GM21526 (cell line): ENCODE results near the gene TDRD1.
"Not testable (repeated sequence)": the region's sequence is repeated elsewhere in the genome, so short reads cannot be mapped to it uniquely, and the experiment has no call there.

Experiments used
- ATAC-seq: cut with Tn5 transposase; IDR thresholded peaks from one replicate; pipeline ENCODE4 v1.9.1; 2021; ENCODE audit warnings: moderate library complexity; ENCODE audit not compliant: unreplicated experiment, low FRiP score

The TDRD1 gene

DNA sequence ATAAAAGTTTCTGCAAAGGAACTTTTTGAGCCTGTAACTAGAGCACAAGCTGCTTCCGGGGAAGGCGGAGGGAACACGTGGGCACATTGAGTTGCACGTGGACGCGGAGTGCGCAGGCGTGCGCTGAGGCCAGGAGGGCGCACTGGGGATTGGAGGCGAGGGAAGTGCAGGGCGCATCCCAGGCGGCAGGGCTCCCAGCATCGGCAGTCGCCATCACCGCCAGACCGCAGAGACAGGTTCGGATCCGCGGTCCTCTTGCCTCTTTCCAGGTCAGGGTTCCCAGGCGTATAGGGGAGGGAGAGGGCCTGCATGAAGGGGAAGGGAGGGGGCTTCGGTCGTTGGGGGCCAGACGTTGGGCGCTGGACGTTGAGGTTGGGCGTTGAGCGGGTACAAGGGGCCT, at the start of gene TDRD1:
TSS of gene TDRD1 (plus strand) at position 206 of the 400 bp plus-strand sequence. CDS start 8,479 bp downstream, outside the sequence.
- no peak for ATAC-seq

DNA sequence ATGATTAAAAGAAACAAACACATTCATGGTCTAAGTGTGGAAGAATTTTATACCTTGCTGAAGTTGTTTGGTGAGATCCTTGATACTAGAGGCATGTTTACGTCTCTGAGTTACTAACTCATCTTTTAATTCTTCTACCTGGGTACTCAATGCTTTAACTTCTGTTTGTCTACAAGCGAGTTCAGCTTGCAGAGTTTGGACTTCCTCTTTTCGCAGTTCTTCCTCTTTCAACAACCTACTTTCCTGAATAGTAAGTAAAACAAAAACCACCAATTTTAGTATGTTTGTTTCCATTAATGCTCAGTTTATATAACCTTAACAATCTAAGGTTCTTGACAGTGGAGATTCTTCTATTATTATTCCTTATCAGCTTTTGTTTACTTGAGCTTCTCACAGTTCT, 48.1 kb upstream of the TDRD1 start:
- peak; percentile 87 for ATAC-seq

- ATAC-seq, result no peak
Measured at GRCh38 chr10:114135476-114135875, 43.7 kb upstream of the TDRD1 start.

- ATAC-seq, result no peak
Measured at GRCh38 chr10:114138581-114138980, 40.6 kb upstream of the TDRD1 start.

GRCh38 chr10:114140036-114140435, 39.1 kb upstream of the TDRD1 start:
- ATAC-seq, result no peak

DNA sequence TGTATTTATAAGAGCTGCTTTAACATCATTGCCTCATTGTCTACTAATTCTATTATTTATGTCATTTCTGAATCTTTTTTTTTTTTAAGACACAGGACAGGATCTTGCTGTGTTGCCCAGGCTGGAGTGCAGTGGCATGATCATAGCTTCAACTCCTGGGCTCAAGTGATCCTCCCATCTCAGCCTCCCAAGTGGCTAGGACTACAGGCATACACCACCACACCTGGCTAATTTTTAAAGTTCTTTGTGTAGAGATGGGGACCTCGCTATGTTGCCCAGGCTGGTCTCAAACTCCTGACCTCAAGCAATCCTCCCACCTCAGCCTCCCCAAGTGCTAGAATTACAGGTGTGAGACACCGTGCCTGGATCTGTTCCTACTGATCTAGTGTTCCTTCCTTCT, 38.3 kb upstream of the TDRD1 start:
- ATAC-seq, result not testable (repeated sequence)

GRCh38 chr10:114142018-114142417, 37.1 kb upstream of the TDRD1 start:
- ATAC-seq, result no peak

DNA sequence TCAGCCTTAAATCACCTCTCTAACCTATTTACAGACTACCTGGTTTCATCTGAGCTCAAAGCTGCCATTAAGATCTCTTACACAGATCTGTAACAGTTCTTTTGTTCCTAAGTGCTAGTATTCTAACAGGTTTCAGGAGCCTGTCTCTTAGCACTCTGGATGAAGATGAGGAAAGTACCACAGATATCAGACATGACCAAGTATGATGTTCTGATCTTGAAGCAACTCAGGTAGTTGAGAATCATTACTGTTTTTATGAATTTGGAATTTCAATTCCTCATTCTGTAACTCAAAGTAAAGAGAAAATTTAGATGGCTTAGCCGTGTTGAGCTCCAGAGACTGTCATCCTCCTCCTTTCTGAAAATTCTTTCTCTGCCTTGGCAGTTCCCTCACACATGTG, 36.0 kb upstream of the TDRD1 start:
- no peak for ATAC-seq

- not testable (repeated sequence) for ATAC-seq
Measured at GRCh38 chr10:114149476-114149875, 29.7 kb upstream of the TDRD1 start.

DNA sequence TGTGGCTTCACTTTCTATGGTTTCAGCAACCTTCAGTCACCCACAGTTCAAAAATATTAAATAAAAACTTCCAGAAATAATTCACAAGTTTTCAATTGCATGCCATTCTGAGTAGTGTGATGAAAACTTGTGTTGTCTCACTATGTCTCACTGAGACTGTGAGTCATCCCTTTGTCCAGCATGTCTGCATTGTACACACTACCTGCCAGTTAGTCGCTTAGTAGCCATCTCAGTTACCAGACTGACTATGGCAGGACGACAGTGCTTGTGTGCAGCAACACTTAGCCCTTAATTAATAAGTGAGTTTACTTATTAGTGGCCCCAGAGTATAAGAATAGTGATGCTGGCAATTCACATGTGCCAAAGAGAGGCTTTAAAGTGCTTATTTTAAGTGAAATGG, 27.7 kb upstream of the TDRD1 start:
- ATAC-seq, result no peak

GRCh38 chr10:114151892-114152291, 27.3 kb upstream of the TDRD1 start:
- ATAC-seq, result no peak

GRCh38 chr10:114157912-114158311, 21.2 kb upstream of the TDRD1 start:
- no peak for ATAC-seq

DNA sequence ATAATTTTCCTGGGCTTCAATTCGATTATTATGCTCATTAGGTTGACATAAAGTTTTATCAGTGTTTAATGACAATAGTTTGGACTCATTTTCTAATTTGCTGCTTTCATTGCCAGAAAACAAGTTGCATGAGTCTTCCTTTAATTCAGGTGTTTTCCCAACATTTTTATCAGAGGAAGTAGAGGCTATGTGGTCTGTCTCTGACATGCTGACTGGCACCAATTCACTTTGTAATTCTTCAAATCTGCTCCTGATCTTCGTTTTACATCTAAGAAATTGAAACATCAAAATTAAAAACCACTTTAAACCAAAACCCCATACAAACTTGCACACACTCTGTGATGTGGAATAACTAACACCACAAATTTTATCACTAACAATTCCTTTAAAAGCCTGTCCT, 16.1 kb upstream of the TDRD1 start:
- no peak for ATAC-seq

- no peak for ATAC-seq
Measured at GRCh38 chr10:114166043-114166442, 13.1 kb upstream of the TDRD1 start.

GRCh38 chr10:114166494-114166893, 12.7 kb upstream of the TDRD1 start:
- no peak for ATAC-seq

GRCh38 chr10:114167985-114168384, 11.2 kb upstream of the TDRD1 start:
- no peak for ATAC-seq

DNA sequence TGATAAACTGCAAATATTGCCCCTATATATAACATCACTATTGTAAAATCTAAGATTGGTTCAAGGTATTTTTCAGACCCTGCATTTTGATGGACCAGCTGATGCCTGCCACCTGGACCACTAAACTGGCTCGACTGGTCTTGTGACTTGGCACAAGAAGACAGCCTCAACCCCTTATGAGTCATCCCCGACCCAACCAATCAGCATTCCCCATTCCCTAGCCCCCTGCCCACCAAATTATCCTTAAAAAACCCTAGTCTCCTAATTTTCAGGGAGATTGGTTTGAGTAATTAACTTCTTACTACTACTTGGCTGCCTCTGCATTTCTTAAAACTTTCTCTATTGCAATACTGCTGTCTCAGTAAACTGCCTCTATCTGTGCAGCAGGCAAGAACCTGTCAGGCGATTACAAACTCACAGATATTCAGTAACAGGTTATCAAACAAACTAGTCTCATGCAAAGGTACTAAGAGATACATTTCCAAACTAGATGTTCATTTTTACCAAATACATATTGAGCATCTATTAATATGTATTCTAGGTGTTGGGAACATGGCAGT, 10.6 kb upstream of the TDRD1 start:
- no peak for ATAC-seq

GRCh38 chr10:114172216-114172615, 6.9 kb upstream of the TDRD1 start:
- no peak for ATAC-seq

DNA sequence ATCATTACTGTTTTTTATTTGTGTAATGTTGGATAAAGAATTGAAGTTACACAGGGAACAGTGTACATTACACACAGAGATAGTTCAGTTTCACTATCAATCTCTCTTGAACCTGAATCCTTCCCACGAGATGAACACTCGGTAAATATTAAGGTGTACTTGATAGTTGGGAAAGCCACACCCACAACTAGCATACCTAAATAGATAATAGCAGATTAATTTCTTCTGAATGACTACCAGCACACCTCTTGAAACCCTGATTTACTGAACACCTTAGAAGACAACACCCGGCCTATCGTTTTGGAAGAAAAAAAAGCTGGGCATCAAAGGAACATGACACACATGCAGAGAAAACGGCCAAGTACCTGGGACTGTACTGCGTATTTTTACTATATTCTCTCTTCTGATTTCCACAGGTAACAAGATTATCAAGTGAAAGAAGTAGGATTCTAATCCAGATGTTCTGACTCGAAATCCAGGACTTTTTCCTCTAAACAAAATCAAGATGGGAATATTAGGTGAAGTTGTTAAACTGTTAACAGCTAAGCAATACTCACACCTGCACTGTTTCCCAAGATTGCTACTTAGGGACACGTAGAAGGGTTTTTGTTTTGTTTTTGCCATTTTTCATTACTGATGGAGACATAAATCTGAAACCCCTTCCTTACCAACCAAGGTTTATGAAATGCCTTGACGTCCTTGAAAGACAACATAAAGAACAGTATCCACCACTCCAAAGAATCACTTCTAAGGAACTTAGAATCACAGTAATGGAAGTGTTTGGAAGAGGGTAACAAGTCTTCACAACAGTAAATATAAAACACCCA, 6.2 kb upstream of the TDRD1 start:
- ATAC-seq, result no peak

- ATAC-seq, result peak; percentile 0
Measured at GRCh38 chr10:114173603-114173920, 5.6 kb upstream of the TDRD1 start.

GRCh38 chr10:114173921-114174694, 5.0 kb upstream of the TDRD1 start, which contains the start of gene CCDC186:
TSS of gene CCDC186 (minus strand) at chr10:114174203. CDS start at chr10:114163268, 10,935 bp downstream.
- peak; percentile 99 for ATAC-seq
